B cell (primary cell): ENCODE data around the gene UBR2. TPM values are rescaled to one million over a fixed set of nuclear protein-coding genes. Genes with fewer than 3 reads are reported as not detected.
"Not testable (repeated sequence)": the region's sequence is repeated elsewhere in the genome, so short reads cannot be mapped to it uniquely, and the experiment has no call there.

ENCODE experiments used
- ATAC-seq: fragments of 200-7000 bp; cut with Tn5 transposase; one replicate; pipeline ENCODE4 v1.10.0; 2021; ENCODE audit warnings: low read depth, mild to moderate bottlenecking, moderate number of reproducible peaks, moderate library complexity
- CTCF ChIA-PET: fragments of 350-600 bp; sonication (Branson Sonifier 250); formaldehyde crosslinking; loops from one replicate; lab custom pipeline; 2021; ENCODE audit warnings: antibody characterized with exemption, inconsistent platforms; lab: Charles Lee
- POLR2A ChIA-PET: fragments of 350-600 bp; sonication (Branson Sonifier 250); formaldehyde crosslinking; loops from one replicate; lab custom pipeline; 2021; ENCODE audit warnings: antibody characterized with exemption; lab: Charles Lee
- DNase-seq: peaks from one replicate; pipeline ENCODE4 v3.0.0; 2013
- H2AFZ ChIP-seq: 2 replicates; pipeline ENCODE4 v1.6.1; 2012; ENCODE audit warnings: mild to moderate bottlenecking, low read depth, low read length; ENCODE audit not compliant: insufficient read depth, poor library complexity, severe bottlenecking
- H3K27ac ChIP-seq, 2 donors: 1 replicate in 1 of 2; 2 replicates in 1 of 2; pipeline ENCODE4 v1.5.1; 2012 to 2013; ENCODE audit warnings: low read length in 2 of 2, mild to moderate bottlenecking in 2 of 2, moderate library complexity in 1 of 2
- H3K27me3 ChIP-seq, 4 experiments: fragments of 200-600 bp in 1 of 4; sonication (generic) in 1 of 4; replicated peaks in 1 of 4; 1 replicate in 2 of 4; 2 replicates in 2 of 4; pipeline versions ENCODE4 v1.6.1 to v1.7.0; 2013 to 2016; ENCODE audit warnings: low read length in 3 of 4, mild to moderate bottlenecking in 2 of 4, mixed read lengths in 1 of 4, moderate library complexity in 1 of 4; ENCODE audit not compliant: insufficient read depth in 4 of 4, control insufficient read depth in 3 of 4; ENCODE audit errors: control extremely low read depth in 1 of 4
- H3K36me3 ChIP-seq, 2 experiments: replicated peaks in 1 of 2; 1 replicate in 1 of 2; 2 replicates in 1 of 2; pipeline versions ENCODE4 v1.6.1 to v1.7.1; 2013; ENCODE audit warnings: low read length in 1 of 2; ENCODE audit not compliant: insufficient read depth in 2 of 2, control insufficient read depth in 1 of 2; ENCODE audit errors: control extremely low read depth in 1 of 2, extremely low read depth in 1 of 2
- H3K4me1 ChIP-seq, 2 donors: fragments of 200-600 bp in 1 of 2; sonication (generic) in 1 of 2; 1 replicate in 1 of 2; 2 replicates in 1 of 2; pipeline versions ENCODE4 v1.5.1 to v1.6.1; 2013 to 2017; ENCODE audit warnings: low read length in 2 of 2; ENCODE audit not compliant: control insufficient read depth in 2 of 2, insufficient read depth in 2 of 2
- H3K4me2 ChIP-seq: replicated peaks from 2 replicates; pipeline ENCODE3; 2012; ENCODE audit warnings: mild to moderate bottlenecking, low read depth, low read length; ENCODE audit not compliant: poor library complexity, severe bottlenecking
- H3K4me3 ChIP-seq, 5 experiments: fragments of 200-600 bp in 1 of 5; sonication (generic) in 1 of 5; 1 replicate in 3 of 5; 2 replicates in 2 of 5; pipeline versions ENCODE4 v1.5.1 to v1.7.0; 2011 to 2016; ENCODE audit warnings: low read length in 4 of 5, mild to moderate bottlenecking in 4 of 5, low read depth in 2 of 5, control low read depth in 1 of 5, moderate library complexity in 1 of 5; ENCODE audit not compliant: insufficient read depth in 1 of 5; ENCODE audit errors: control extremely low read depth in 1 of 5, extremely low read depth in 1 of 5
- H3K79me2 ChIP-seq: fragments of 200-600 bp; sonication (generic); one replicate; pipeline ENCODE4 v1.6.0; 2016; ENCODE audit warnings: low read length; ENCODE audit not compliant: control insufficient read depth, insufficient read depth
- H3K9ac ChIP-seq: fragments of 200-600 bp; sonication (generic); 2 replicates; pipeline ENCODE4 v1.6.1; 2017; ENCODE audit warnings: mild to moderate bottlenecking, low read length, moderate library complexity
- H3K9me3 ChIP-seq, 3 donors: one replicate each; pipeline versions ENCODE4 v1.6.1 to v1.7.1; 2013; ENCODE audit warnings: low read length in 2 of 3; ENCODE audit not compliant: control insufficient read depth in 2 of 3, insufficient read depth in 1 of 3; ENCODE audit errors: control extremely low read depth in 1 of 3
- H4K20me1 ChIP-seq: 2 replicates; pipeline ENCODE4 v1.6.0; 2012; ENCODE audit warnings: mild to moderate bottlenecking, low read length; ENCODE audit not compliant: insufficient read depth, control insufficient read depth, poor library complexity, severe bottlenecking
- H3K27ac Mint-ChIP-seq: one replicate; pipeline ENCODE4 v1.8.0; 2021; ENCODE audit warnings: mixed read lengths
- H3K27me3 Mint-ChIP-seq: one replicate; pipeline ENCODE4 v1.8.0; 2021; ENCODE audit warnings: mixed read lengths
- H3K4me1 Mint-ChIP-seq: one replicate; pipeline ENCODE4 v1.8.0; 2021; ENCODE audit warnings: mixed read lengths
- H3K4me3 Mint-ChIP-seq: one replicate; pipeline ENCODE4 v1.8.0; 2021; ENCODE audit warnings: mixed read lengths
- H3K9me3 Mint-ChIP-seq: one replicate; pipeline ENCODE4 v1.8.0; 2022; ENCODE audit warnings: mixed read lengths; ENCODE audit not compliant: insufficient read depth
- EZH2 ChIP-seq: IDR thresholded peaks from 2 replicates; pipeline ENCODE4 v1.6.1; 2012; ENCODE audit warnings: borderline replicate concordance, low read depth, mild to moderate bottlenecking, moderate library complexity, low read length; ENCODE audit not compliant: insufficient read depth, poor library complexity, severe bottlenecking
- WGBS: methylation state at CpG from one replicate; pipeline ENCODE4 v1.1.5; 2013; ENCODE audit warnings: missing lambda C conversion rate; ENCODE audit not compliant: insufficient coverage; 5-methylcytosine and 5-hydroxymethylcytosine counted together
- intact Hi-C: fragments of 100-400 bp; cut with micrococcal nuclease; formaldehyde crosslinking; loops from one replicate; pipeline ENCODE4 v1.10.0; 2022
- polyA plus RNA-seq: library from polyadenylated mRNA; depleted of rRNA; stranded (reverse); fragments of >200 nt; gene quantifications from 2 replicates; pipeline ENCODE4 v1.2.3, GENCODE V29; 2012
- total RNA-seq, 2 donors: library from RNA; stranded (reverse); fragments of 120-200 nt in 1 of 2; gene quantifications; 1 replicate in 1 of 2; 2 replicates in 1 of 2; pipeline versions ENCODE4 v1.2.3 to v1.2.4, GENCODE V29; 2013 to 2022
- TF ChIP-seq, protein P1 (sequence below): fragments of 200-600 bp; IDR thresholded peaks from one replicate; pipeline ENCODE4 v1.8.0; 2022; ENCODE audit warnings: antibody characterized with exemption, mild to moderate bottlenecking

UBR2 gene
- total and polyA plus RNA-seq, 2 donors (not counting 1 experiment from before 2014, with no cell fraction given) = 9.7 to 56.2 TPM

DNA sequence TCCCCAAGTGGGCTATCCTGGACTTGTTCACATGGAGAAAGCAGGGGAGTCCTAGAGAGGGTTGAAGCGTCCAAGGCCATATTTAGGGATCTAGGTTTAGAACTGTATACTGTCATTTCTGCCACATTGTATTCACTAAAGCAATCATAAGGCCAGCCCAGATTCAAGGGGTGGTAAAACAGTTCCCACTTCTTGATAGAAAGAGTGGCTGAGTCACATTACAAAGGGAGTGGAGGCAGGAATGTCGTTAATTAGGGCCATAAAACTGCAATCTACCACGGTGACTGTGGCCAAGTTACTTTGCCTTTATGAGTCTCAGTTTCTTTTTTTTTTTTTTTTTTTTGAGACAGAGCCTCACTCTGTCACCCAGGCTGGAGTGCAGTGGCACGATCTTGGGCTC is 7.4 kb upstream of the UBR2 start:
- H3K27me3 ChIP-seq = peaks cover 0 to 7% (median 0%) of the 10 kb centered on the region in 4 experiments
- intact Hi-C loops = no loop called here
- no peak overlapping the region for H2AFZ ChIP-seq

DNA sequence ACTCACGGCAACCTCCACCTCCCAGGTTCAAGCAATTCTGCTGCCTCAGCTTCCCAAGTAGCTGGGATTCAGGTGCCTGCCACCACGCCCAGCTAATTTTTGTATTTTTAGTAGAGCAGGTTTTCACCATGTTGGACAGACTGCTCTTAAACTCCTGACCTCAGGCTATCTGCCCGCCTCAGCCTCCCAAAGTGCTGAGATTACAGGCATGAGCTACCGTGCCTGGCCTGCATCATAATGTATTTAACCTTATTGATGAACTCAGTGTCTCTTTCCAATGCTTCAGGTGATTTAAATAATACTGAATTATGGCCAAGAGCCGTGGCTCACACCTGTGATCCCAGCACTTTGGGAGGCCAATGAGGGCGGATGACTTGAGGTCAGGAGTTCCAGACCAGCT is 4.6 kb upstream of the UBR2 start:
- H3K4me3 ChIP-seq, DNase-seq, POLR2A ChIA-PET, intact Hi-C loops, H3K4me1 Mint-ChIP-seq, H2AFZ ChIP-seq, H3K36me3 ChIP-seq, H3K4me1 ChIP-seq, H3K27me3 ChIP-seq, H3K27ac ChIP-seq, H3K9me3 Mint-ChIP-seq, H3K4me3 Mint-ChIP-seq, H3K9ac ChIP-seq, H3K4me2 ChIP-seq, ATAC-seq, H3K27ac Mint-ChIP-seq, H3K9me3 ChIP-seq, H4K20me1 ChIP-seq, H3K79me2 ChIP-seq, H3K27me3 Mint-ChIP-seq: not testable (repeated sequence)
- CTCF ChIA-PET = interaction anchor here (4.0 kb wide), 1 partner anchor 12 kb away, joined by 22 read pairs; no protein-coding TSS in a partner anchor
- 95% methylated on average over 3 of the region's 6 CpGs for WGBS

More for the DNA sequence above, 7.4 kb upstream of the UBR2 start:
- H3K9ac ChIP-seq = no peak overlapping the region
- H4K20me1 ChIP-seq = no peaks in the 10 kb centered on the region
- no peak overlapping the region for H3K4me3 ChIP-seq
- Mint-ChIP-seq H3K9me3 (no peaks in the 10 kb centered on the region), H3K27me3 (peaks cover 4% of the 10 kb centered on the region), H3K4me3 (no peak overlapping the region), H3K4me1 (peaks cover 4% of the 10 kb centered on the region), H3K27ac (no peak overlapping the region)
- ChIA-PET CTCF (interaction anchor here (0.6 to 4.0 kb wide), 2 partner anchors 9 to 582 kb away, joined by 3 to 22 read pairs; no protein-coding TSS in a partner anchor), POLR2A (no interaction called here)
- H3K9me3 ChIP-seq = peaks cover 0 to 6% (median 0%) of the 10 kb centered on the region in 3 donors
- no peak overlapping the region for H3K27ac ChIP-seq
- H3K36me3 ChIP-seq = no peaks in the 10 kb centered on the region
- no peak overlapping the region for H3K4me2 ChIP-seq
- no peak for DNase-seq
- no peaks in the 10 kb centered on the region for H3K79me2 ChIP-seq
- no peak for ATAC-seq
- WGBS = 100% methylated on average over 1 of the region's 4 CpGs
- H3K4me1 ChIP-seq = peaks cover 0 to 5% of the 10 kb centered on the region in 2 donors
- TF ChIP-seq, protein P1, sequence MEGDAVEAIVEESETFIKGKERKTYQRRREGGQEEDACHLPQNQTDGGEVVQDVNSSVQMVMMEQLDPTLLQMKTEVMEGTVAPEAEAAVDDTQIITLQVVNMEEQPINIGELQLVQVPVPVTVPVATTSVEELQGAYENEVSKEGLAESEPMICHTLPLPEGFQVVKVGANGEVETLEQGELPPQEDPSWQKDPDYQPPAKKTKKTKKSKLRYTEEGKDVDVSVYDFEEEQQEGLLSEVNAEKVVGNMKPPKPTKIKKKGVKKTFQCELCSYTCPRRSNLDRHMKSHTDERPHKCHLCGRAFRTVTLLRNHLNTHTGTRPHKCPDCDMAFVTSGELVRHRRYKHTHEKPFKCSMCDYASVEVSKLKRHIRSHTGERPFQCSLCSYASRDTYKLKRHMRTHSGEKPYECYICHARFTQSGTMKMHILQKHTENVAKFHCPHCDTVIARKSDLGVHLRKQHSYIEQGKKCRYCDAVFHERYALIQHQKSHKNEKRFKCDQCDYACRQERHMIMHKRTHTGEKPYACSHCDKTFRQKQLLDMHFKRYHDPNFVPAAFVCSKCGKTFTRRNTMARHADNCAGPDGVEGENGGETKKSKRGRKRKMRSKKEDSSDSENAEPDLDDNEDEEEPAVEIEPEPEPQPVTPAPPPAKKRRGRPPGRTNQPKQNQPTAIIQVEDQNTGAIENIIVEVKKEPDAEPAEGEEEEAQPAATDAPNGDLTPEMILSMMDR = no peak
- TF ChIP-seq EZH2 = no peak
